Stimulated activated CD4-positive, alpha-beta T cell treated with anti-CD3 and anti-CD28 coated beads, TNF-alpha, amount 100 ng/mL, for 24 hours (primary cell): ENCODE results near the gene DERA.

Source experiments
- DNase-seq, 3 experiments: peaks; one replicate each; pipeline ENCODE4 v3.0.0-alpha.2; 2020; ENCODE audit warnings: low read depth in 3 of 3

The DERA gene

DNA sequence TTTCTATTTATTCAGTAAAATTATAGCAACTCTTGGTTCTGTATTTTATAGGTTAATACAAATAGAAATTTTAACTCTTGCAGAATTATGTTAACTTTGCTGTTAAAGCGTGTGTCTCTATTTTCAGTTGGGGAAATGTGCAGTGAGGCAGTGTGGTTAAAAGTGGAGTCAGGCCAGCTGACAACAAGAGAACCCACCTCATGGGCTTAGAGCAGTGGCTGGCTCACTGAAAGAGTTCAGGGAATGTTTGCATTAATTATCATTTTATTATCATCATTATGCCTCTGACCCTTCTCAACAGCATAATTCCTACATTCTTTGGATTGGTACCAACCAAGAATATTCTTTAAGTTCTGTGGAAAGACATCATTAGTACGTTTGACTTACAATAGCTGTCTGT is 163.8 kb downstream of the DERA start:
- DNase-seq = no peak

GRCh38 chr12:16075887-16076286 is 164.8 kb downstream of the DERA start:
- DNase-seq = no peak

GRCh38 chr12:16076557-16076956 is 165.4 kb downstream of the DERA start:
- no peak for DNase-seq

- DNase-seq = no peak
Observed at GRCh38 chr12:16076970-16077522, 165.9 kb downstream of the DERA start.

DNA sequence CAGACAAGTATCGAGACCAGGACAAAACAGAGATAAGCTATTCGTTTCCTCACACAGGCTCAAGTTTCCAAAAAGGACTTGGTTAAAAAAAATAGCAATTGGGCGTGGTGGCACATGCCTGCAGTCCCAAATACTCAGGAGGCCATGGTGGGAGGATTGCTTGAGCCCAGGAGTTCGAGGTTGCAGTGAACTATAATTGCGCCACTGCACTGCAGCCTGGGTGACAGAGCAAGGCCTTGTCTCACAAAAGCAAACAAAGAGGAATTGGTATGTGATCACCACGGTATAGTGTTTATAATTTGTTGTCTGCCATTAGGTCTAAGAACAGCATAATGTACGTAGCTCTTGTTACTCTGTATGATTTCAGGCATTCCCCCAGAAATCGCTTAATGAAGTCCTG is 175.3 kb downstream of the DERA start:
- DNase-seq = no peak

DNA sequence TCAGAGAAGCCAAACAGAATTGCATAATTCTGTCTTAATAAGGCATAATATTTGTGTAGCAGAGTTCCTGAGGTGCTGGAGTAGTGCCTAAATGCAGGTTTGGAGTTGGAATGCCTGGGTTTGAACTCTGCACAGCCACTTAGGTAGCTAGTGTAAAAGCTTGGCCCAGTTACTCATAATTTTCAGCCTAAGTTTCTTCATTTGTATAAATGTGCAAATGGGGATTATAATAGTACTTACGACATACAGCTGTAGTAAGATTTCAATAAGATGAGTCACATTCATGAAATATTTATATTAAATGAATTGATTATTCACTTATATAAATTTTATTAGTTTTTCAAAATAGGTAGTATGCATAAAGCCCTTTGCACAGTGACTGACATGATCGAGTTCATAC is 175.8 kb downstream of the DERA start:
- DNase-seq = no peak
